K562 (cell line): ENCODE results near the gene BIN1.

ENCODE experiments used
- BRCA1 ChIP-seq, 2 experiments: fragments of 450-650 bp in 1 of 2; sonication (generic) in 1 of 2; formaldehyde crosslinking in 1 of 2; IDR thresholded peaks; 2 replicates each; pipeline versions ENCODE4 v1.5.0 to v1.6.1; 2017 to 2020; ENCODE audit warnings: mild to moderate bottlenecking in 1 of 2, missing genetic modification reagents in 1 of 2
- CTCF ChIP-seq, 3 experiments: IDR thresholded peaks in 2 of 3; conservative IDR thresholded peaks in 1 of 3; 2 replicates each; pipeline ENCODE4 v1.5.1; 2011 to 2012; ENCODE audit warnings: low read length in 3 of 3, mild to moderate bottlenecking in 3 of 3, control low read depth in 2 of 3, improper control_type of control experiment in 1 of 3, inconsistent platforms in 1 of 3, low read depth in 1 of 3, mixed read lengths in 1 of 3, moderate library complexity in 1 of 3; ENCODE audit not compliant: insufficient read depth in 2 of 3
- DPF2 ChIP-seq: fragments of 450-650 bp; IDR thresholded peaks from 2 replicates; pipeline ENCODE4 v1.6.1; 2016
- ELK1 ChIP-seq: sonication (generic); formaldehyde crosslinking; IDR thresholded peaks from 2 replicates; pipeline ENCODE4 v1.8.1; 2022; ENCODE audit warnings: missing genetic modification reagents
- EP300 ChIP-seq: IDR thresholded peaks from 2 replicates; pipeline ENCODE4 v1.6.1; 2012; ENCODE audit warnings: low read length, improper control_type of control experiment
- KLF13 ChIP-seq: fragments of 450-650 bp; IDR thresholded peaks from 2 replicates; pipeline ENCODE4 v1.6.1; 2016; ENCODE audit warnings: missing genetic modification characterization, low read depth, mild to moderate bottlenecking, missing compliant biosample characterization, moderate library complexity, borderline replicate concordance
- MTA2 ChIP-seq: fragments of 450-650 bp; IDR thresholded peaks from 2 replicates; pipeline ENCODE4 v1.6.1; 2016; ENCODE audit warnings: low read depth
- MXI1 ChIP-seq: IDR thresholded peaks from 2 replicates; pipeline ENCODE4 v1.6.1; 2011; ENCODE audit warnings: low read depth, mild to moderate bottlenecking, improper control_type of control experiment, low read length
- NR0B1 ChIP-seq: fragments of 450-650 bp; IDR thresholded peaks from one replicate; pipeline ENCODE4 v1.6.1; 2018; ENCODE audit warnings: mild to moderate bottlenecking, moderate library complexity; ENCODE audit not compliant: partially characterized antibody
- RAD21 ChIP-seq, 2 experiments: fragments of 250-450 bp in 1 of 2; fragments of 450-650 bp in 1 of 2; sonication (Bioruptor Pico) in 1 of 2; formaldehyde crosslinking in 1 of 2; IDR thresholded peaks in 1 of 2; conservative IDR thresholded peaks in 1 of 2; 2 replicates each; pipeline versions ENCODE4 v1.4.0 to v1.8.0; 2020 to 2022; ENCODE audit warnings: mild to moderate bottlenecking in 2 of 2, moderate library complexity in 1 of 2
- RFX5 ChIP-seq: IDR thresholded peaks from 2 replicates; pipeline ENCODE4 v1.6.1; 2011; ENCODE audit warnings: low read depth, mild to moderate bottlenecking, improper control_type of control experiment, low read length
- SMARCB1 ChIP-seq: IDR thresholded peaks from 2 replicates; pipeline ENCODE4 v1.6.1; 2011; ENCODE audit warnings: improper control_type of control experiment, low read depth; ENCODE audit not compliant: insufficient read length
- SREBF1 ChIP-seq: fragments of 150-350 bp; IDR thresholded peaks from 2 replicates; pipeline ENCODE4 v1.6.1; 2014; ENCODE audit warnings: antibody characterized with exemption, low read depth, low read length, borderline replicate concordance
- TAF1 ChIP-seq: IDR thresholded peaks from 2 replicates; pipeline ENCODE4 v1.6.1; 2011; ENCODE audit warnings: mild to moderate bottlenecking, low read length, moderate library complexity; ENCODE audit not compliant: insufficient read depth, control insufficient read depth, severe bottlenecking; ENCODE audit errors: extremely low read depth

- TF ChIP-seq NR0B1, result no peak
- TF ChIP-seq DPF2, result no peak
- TF ChIP-seq CTCF (IDR thresholded peaks at IDR 0.05 in 2 of 3, conservative IDR thresholded peaks at IDR 0.05 in 1 of 3; ENCODE audit: insufficient read depth in 2 of 3, low read depth in 1 of 3, low read length in 3 of 3), result no peak
- no peak for TF ChIP-seq BRCA1 (IDR thresholded peaks at IDR 0.05)
- TF ChIP-seq BRCA1 (CRISPR knock-in tag; IDR thresholded peaks at IDR 0.05), result no peak
- TF ChIP-seq SREBF1, result no peak
- no peak for TF ChIP-seq MTA2
- no peak for TF ChIP-seq MXI1
- no peak for TF ChIP-seq RAD21 (CRISPR knock-in tag; conservative IDR thresholded peaks at IDR 0.05 in 1 of 2, IDR thresholded peaks at IDR 0.05 in 1 of 2)
- TF ChIP-seq KLF13 (tag), result no peak
- no peak for TF ChIP-seq SMARCB1
- no peak for TF ChIP-seq TAF1
- TF ChIP-seq RFX5, result no peak
- TF ChIP-seq ELK1, result no peak
- no peak for TF ChIP-seq EP300
Measured at GRCh38 chr2:127097841-127098651, 8.9 kb downstream of the BIN1 start.
